Progenitor cell of endocrine pancreas (in vitro differentiated cells): Measurements from ENCODE around the gene COMMD3. TPM values are rescaled to one million over a fixed set of nuclear protein-coding genes. Genes with fewer than 3 reads are reported as not detected.

Experiments used
- DNase-seq: peaks from one replicate; pipeline ENCODE4 v3.0.0; 2021; ENCODE audit warnings: low spot score; ENCODE audit not compliant: unreplicated experiment
- H3K27ac Mint-ChIP-seq: 2 replicates; pipeline ENCODE4 v1.8.0; 2021; ENCODE audit warnings: mild to moderate bottlenecking, moderate library complexity, mixed read lengths
- H3K27me3 Mint-ChIP-seq: 2 replicates; pipeline ENCODE4 v1.8.0; 2021; ENCODE audit warnings: mixed read lengths
- H3K36me3 Mint-ChIP-seq: 2 replicates; pipeline ENCODE4 v1.8.0; 2022; ENCODE audit warnings: mixed read lengths; ENCODE audit not compliant: insufficient read depth
- H3K4me1 Mint-ChIP-seq: 2 replicates; pipeline ENCODE4 v1.8.0; 2021; ENCODE audit warnings: low read depth, mixed read lengths
- H3K4me3 Mint-ChIP-seq: 2 replicates; pipeline ENCODE4 v1.8.0; 2021; ENCODE audit warnings: low read depth, mild to moderate bottlenecking, moderate library complexity, mixed read lengths
- H3K9me3 Mint-ChIP-seq: 2 replicates; pipeline ENCODE4 v1.8.0; 2021; ENCODE audit warnings: low read depth, mixed read lengths
- CTCF ChIP-seq: fragments of 200-600 bp; sonication (generic); IDR thresholded peaks from one replicate; pipeline ENCODE4 v1.5.0; 2021; ENCODE audit warnings: antibody characterized with exemption, mild to moderate bottlenecking; ENCODE audit not compliant: unreplicated experiment
- total RNA-seq: library from RNA; stranded (reverse); gene quantifications from 2 replicates; pipeline ENCODE4 v1.2.1, GENCODE V29; 2021

The COMMD3 gene
- total RNA-seq, 1 donor from 2014 or later: 48.5 TPM

- Mint-ChIP-seq H3K36me3 (peaks cover 19% of the 10 kb centered on the region), H3K4me1 (peaks cover 33% of the 10 kb centered on the region), H3K9me3 (no peaks in the 10 kb centered on the region), H3K27me3 (peaks cover 46% of the 10 kb centered on the region), H3K4me3 (peak overlapping the region; percentile 76), H3K27ac (peak overlapping the region; percentile 37)
- DNase-seq: no peak
- no peak for TF ChIP-seq CTCF
These were observed 10.0 kb downstream of the COMMD3 start for GRCh38 chr10:22326145-22326702.

DNA sequence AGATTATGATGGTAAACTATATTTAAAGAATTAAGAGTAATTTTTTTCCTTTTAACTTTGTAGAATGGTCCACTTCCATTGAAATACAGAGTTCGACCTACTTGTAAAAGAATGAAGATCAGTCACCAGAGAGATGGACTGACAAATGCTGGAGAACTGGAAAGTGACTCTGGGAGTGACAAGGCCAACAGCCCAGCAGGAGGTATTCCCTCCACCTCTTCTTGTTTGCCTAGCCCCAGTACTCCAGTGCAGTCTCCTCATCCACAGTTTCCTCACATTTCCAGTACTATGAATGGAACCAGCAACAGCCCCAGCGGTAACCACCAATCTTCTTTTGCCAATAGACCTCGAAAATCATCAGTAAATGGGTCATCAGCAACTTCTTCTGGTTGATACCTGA, 13.0 kb downstream of the COMMD3 start:
- H3K27me3 Mint-ChIP-seq: peaks cover 48% of the 10 kb centered on the region
- DNase-seq: no peak
- peaks cover 24% of the 10 kb centered on the region for H3K36me3 Mint-ChIP-seq

GRCh38 chr10:22332116-22332692, 16.0 kb downstream of the COMMD3 start:
- peaks cover 59% of the 10 kb centered on the region for H3K27me3 Mint-ChIP-seq
- H3K36me3 Mint-ChIP-seq: peaks cover 22% of the 10 kb centered on the region
- no peak for DNase-seq
- H3K9me3 Mint-ChIP-seq: peaks cover 4% of the 10 kb centered on the region
- H3K27ac Mint-ChIP-seq: no peak overlapping the region
- no peak overlapping the region for H3K4me3 Mint-ChIP-seq
- H3K4me1 Mint-ChIP-seq: peaks cover 2% of the 10 kb centered on the region
- TF ChIP-seq CTCF: no peak

More for the DNA sequence above, 13.0 kb downstream of the COMMD3 start:
- no peak for TF ChIP-seq CTCF
- H3K9me3 Mint-ChIP-seq: peaks cover 4% of the 10 kb centered on the region
- H3K4me3 Mint-ChIP-seq: no peak overlapping the region
- no peak overlapping the region for H3K27ac Mint-ChIP-seq
- H3K4me1 Mint-ChIP-seq: peaks cover 16% of the 10 kb centered on the region

DNA sequence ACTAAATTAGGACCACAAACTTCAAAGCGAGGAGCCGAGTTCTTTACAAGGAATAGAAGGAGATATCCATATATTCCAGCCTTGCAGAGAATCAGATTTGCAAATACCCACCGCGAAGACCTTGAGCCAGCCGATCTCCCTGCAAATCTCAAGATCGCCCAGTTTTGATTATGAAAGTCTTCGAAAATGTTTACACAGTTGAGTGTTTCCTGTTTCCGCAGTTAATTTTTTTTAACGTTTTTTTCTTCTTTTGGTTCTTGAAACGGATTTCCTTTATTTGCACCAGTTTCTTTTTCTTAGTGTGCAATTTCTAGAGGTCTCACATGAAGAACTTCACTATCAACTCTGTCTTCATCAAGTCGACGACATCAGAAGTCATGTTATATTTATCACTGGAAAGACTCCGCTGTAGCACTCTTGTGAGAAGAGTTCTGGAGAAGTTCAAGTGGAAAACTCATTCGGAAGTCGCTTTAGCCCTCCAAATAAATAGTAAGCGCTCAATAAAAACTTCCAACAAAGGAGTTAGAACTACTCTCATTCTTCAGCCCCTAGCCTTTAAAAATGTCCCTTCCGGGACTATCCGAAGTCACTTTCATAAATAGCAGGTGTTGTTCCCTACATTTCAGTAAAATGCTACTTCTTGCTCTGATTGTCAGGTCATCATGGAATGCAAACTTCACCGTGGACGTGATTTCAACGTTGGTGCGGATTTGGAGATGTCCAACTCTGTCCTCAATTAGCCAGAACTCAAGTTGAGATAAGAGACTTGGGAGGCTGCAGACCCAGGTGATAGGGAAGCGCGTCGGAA, 17.2 kb downstream of the COMMD3 start:
- Mint-ChIP-seq H3K9me3 (peaks cover 4% of the 10 kb centered on the region), H3K4me3 (no peak overlapping the region), H3K4me1 (peaks cover 2% of the 10 kb centered on the region), H3K36me3 (peaks cover 19% of the 10 kb centered on the region), H3K27ac (peak overlapping the region; percentile 62), H3K27me3 (peaks cover 70% of the 10 kb centered on the region)
- no peak for DNase-seq
- TF ChIP-seq CTCF: no peak

GRCh38 chr10:22333975-22334282, 17.7 kb downstream of the COMMD3 start:
- peaks cover 4% of the 10 kb centered on the region for H3K9me3 Mint-ChIP-seq
- no peak for TF ChIP-seq CTCF
- peaks cover 76% of the 10 kb centered on the region for H3K27me3 Mint-ChIP-seq
- H3K4me1 Mint-ChIP-seq: peaks cover 2% of the 10 kb centered on the region
- H3K36me3 Mint-ChIP-seq: peaks cover 19% of the 10 kb centered on the region
- no peak for DNase-seq
- peak overlapping the region; percentile 62 for H3K27ac Mint-ChIP-seq
- H3K4me3 Mint-ChIP-seq: no peak overlapping the region
